CD1c-positive myeloid dendritic cell (primary cell): ENCODE measurements around the gene GOLGA8O.
"Not testable (repeated sequence)": the region's sequence is repeated elsewhere in the genome, so short reads cannot be mapped to it uniquely, and the experiment has no call there.

Source experiments
- DNase-seq: peaks from one replicate; pipeline ENCODE4 v3.0.0-alpha.2; 2016; ENCODE audit errors: extremely low spot score

The GOLGA8O gene

GRCh38 chr15:32455534-32455933, at the start of gene GOLGA8O:
GOLGA8O (minus strand) TSS chr15:32455634; CDS start chr15:32455536, 98 bp downstream.
- DNase-seq, result not testable (repeated sequence)

- not testable (repeated sequence) for DNase-seq
Observed at GRCh38 chr15:32504152-32504811, 48.8 kb upstream of the GOLGA8O start.

DNA sequence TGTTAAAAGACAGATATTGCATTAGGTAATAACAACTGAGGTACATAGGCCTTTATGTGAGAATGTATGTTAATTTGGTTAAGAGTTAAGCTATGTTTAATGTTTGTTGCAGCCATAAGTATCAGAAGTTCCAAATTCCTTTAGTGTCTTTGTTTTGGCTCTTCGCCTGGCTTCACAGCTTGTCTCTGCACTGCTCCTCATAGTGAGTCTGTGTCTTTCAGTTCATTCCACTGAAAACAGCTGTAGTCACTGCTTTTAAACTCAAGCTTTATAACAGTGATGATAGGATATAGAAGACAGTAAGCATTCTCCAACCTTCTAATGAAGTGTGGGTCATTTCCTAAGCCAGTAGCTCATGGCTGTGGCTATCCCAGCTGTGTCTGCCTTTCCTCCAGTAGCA, 47.5 kb upstream of the GOLGA8O start:
- DNase-seq, result not testable (repeated sequence)

GRCh38 chr15:32492768-32493167, 37.3 kb upstream of the GOLGA8O start:
- not testable (repeated sequence) for DNase-seq

DNA sequence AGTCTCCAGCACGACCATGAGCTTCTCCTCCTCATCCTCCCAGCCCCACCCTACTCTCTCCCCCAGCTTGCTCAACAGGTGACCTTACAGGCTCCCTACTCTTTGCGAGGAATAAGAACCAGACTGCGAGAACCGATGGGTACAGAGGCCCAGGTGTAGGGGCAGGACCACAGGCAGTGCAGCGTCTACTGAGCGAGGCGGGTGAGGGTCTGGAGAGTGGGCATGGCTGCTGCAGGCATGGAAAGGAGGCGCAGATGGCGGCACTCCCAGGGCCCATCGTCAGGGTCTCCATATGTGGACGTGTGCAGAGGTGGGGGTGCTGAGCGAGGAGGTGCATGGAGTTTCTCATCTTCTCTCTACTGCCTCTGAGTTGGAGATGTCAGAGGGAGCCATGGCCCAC, 31.0 kb upstream of the GOLGA8O start:
- DNase-seq, result not testable (repeated sequence)

DNA sequence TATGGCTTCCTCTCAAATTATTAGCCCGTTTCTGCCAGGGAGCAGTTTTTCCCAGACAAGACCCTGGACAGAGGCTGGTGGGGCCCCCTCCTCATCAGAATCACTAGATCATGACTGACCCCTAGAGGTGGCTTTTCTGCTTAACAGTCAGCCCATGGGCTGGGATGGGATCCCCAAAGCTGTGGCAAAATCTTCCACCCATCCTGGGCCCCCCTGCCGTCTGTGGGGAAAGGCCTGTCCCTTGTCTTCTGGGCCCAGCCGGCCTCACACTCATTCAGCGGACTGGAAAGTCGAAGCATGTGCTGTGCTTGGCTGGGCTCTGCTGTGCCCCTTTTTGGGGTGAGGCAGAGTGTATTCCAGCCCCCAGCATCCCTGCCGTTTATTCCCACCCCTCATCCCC, 27.9 kb upstream of the GOLGA8O start:
- DNase-seq, result not testable (repeated sequence)

GRCh38 chr15:32481683-32482082, 26.2 kb upstream of the GOLGA8O start:
- DNase-seq, result not testable (repeated sequence)

DNA sequence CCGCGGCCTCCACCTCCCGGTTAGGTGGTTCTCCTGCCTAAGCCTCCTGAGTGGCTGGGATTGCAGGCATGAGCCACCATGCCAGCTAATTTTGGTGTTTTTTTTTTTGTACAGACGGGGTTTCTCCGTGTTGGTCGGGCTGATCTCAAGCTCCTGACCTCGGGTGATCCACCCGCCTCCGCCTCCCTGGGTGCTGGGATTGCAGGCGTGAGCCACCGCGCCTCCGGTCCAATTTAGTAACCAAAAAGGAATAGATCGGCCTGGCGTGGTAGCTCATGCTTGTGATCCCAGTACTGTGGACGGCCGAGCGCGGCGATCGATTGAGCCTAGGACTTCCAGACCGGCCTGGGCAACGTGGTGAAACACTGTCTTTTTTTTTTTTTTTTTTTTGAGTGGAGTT, 12.6 kb upstream of the GOLGA8O start:
- DNase-seq, result not testable (repeated sequence)

DNA sequence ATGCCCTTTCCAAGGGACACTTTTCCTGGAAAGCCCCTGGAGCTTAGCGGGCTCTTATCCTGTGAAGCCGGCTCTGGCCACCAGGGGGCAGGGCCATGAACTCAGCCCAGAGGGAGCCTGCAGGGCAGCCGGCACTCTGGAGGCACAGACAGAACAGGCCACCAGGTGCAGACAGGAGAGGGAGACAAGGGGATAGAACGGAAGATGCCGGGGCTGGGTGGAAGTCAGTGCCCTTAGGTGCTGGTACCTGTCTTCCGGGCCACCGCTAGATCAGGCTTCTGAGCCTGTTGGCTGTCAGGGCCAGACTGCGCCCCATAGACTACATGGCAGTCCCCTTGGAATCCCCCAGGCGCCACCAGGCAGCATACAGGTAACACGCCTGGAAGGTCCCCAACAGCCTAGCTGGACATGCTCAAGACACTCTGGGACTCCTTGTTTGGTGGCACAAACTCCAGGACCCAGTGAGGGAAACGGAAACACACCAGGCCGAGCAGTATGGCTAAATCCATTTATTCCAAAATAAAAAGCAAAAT, 14.9 kb downstream of the GOLGA8O start:
- not testable (repeated sequence) for DNase-seq

- not testable (repeated sequence) for DNase-seq
Observed at GRCh38 chr15:32434102-32434963, 21.1 kb downstream of the GOLGA8O start.

- DNase-seq, result not testable (repeated sequence)
Observed at GRCh38 chr15:32427635-32428034, 27.8 kb downstream of the GOLGA8O start.

- not testable (repeated sequence) for DNase-seq
Observed at GRCh38 chr15:32426511-32426910, 28.9 kb downstream of the GOLGA8O start.

DNA sequence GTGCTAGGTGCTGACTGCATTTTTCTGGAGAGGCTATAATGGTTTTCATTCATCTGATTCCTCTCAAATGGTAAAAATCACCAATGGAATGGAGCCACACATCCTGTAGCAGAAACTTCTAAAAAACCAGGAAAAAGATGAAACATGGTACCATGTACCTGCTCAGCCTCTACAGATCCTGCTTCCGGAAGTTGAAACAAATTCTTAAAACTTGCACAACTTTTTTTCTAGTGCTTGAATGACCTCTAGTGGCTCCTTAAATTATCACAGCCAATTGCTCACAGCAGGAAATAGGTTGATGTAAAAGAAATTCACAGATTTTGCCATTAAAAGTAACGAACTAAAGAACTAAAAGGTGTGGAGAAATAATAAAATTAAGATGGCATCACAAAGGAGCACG, 47.5 kb downstream of the GOLGA8O start:
- not testable (repeated sequence) for DNase-seq

DNA sequence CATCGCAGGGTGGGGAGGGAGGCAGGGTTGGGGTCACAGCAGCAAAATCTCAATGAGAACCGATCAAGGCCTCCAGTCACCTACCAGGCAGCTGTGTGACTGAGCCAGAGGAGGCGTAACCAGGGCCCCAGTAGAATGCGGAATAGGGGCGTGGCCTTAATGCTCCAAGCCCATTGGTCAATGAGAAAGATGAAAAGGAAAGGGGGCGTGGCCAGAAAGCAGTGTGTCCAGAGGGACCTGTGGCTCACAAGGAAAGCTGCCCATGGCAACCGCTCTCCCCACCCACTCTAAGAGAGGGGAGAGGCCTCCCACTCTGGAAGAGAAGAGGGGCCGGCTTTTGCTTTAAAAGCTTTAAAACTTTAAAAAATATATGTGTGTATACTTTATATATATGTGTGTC, 52.2 kb downstream of the GOLGA8O start, which contains the start of gene GOLGA8K:
GOLGA8K (minus strand) TSS at position 101 of the 400 bp plus-strand sequence; CDS start at position 3, 98 bp downstream.
- not testable (repeated sequence) for DNase-seq

- DNase-seq, result not testable (repeated sequence)
Observed at GRCh38 chr15:32396522-32396921, 58.9 kb downstream of the GOLGA8O start.
